HG03064 (cell line): ENCODE data around the gene AFF3.
A peak's percentile ranks its signal among the peaks of the same experiment; 100 is the strongest.

Experiments
- ATAC-seq: cut with Tn5 transposase; IDR thresholded peaks from one replicate; pipeline ENCODE4 v1.9.1; 2021; ENCODE audit warnings: low read depth; ENCODE audit not compliant: unreplicated experiment

AFF3 gene, protein sequence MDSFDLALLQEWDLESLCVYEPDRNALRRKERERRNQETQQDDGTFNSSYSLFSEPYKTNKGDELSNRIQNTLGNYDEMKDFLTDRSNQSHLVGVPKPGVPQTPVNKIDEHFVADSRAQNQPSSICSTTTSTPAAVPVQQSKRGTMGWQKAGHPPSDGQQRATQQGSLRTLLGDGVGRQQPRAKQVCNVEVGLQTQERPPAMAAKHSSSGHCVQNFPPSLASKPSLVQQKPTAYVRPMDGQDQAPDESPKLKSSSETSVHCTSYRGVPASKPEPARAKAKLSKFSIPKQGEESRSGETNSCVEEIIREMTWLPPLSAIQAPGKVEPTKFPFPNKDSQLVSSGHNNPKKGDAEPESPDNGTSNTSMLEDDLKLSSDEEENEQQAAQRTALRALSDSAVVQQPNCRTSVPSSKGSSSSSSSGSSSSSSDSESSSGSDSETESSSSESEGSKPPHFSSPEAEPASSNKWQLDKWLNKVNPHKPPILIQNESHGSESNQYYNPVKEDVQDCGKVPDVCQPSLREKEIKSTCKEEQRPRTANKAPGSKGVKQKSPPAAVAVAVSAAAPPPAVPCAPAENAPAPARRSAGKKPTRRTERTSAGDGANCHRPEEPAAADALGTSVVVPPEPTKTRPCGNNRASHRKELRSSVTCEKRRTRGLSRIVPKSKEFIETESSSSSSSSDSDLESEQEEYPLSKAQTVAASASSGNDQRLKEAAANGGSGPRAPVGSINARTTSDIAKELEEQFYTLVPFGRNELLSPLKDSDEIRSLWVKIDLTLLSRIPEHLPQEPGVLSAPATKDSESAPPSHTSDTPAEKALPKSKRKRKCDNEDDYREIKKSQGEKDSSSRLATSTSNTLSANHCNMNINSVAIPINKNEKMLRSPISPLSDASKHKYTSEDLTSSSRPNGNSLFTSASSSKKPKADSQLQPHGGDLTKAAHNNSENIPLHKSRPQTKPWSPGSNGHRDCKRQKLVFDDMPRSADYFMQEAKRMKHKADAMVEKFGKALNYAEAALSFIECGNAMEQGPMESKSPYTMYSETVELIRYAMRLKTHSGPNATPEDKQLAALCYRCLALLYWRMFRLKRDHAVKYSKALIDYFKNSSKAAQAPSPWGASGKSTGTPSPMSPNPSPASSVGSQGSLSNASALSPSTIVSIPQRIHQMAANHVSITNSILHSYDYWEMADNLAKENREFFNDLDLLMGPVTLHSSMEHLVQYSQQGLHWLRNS (N-terminal part only)

DNA sequence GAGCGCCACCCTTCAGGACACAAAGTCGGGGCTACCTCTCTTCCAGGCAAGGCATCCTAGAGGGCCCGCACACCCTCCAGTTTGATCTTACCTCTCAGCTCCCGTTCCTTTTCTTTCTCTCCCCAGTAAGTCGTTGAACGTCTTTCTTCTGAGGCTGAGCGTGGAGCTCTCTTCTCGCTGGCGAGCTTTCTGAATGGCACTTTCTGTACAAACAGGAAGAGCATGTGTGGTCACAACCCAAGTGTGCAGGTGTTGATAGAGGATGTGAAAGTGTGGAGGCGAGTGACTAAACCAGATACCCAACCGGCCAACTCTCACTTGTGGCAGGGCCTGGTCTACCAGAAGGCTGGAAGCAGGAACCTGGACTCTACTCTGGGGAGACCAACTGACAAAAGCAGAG lies at the start of gene AFF3:
AFF3 (minus strand) TSS at position 198 of the 400 bp plus-strand sequence. CDS start 38,136 bp downstream, outside the sequence.
- peak; percentile 92 for ATAC-seq

DNA sequence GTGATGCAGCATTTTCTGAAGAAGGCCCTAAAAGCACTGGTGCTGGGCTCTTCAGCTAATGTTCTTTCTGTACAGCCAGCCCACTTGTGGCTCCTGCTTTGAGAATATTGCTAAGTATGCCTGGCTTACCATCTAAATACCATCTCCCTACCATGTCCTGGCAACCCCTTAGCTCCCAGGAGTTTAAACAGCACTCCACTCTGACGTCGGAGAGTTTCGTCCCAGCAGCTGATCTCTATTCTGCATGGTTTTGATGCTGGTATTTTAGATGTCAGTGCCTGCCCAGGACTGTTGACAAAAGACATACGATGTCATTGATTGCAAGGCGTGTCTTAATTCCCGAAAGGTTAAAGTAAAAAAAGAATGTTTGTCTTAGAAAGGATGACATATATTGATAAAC lies 47.0 kb upstream of the AFF3 start:
- ATAC-seq, result no peak

DNA sequence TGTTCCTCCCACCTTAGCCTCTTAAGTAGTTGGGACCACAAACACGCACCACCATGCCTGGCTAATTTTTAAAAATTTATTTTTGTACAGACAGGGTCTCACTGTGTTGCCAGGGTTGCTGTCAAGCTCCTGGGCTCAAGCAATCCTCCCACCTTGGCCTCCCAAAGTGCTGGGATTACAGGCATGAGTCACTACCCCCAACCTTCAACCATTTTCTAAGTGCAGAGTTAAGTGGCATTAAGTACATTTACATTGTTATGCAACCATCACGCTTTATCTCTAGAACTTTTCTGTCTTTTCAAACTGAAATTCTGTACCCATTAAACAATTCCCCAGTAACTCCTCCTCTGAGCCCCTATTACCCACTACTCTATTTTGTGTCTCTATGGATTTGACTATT lies 45.9 kb upstream of the AFF3 start:
- ATAC-seq, result no peak

GRCh38 chr2:100186126-100186525 lies 43.7 kb upstream of the AFF3 start:
- ATAC-seq, result no peak

GRCh38 chr2:100185516-100185915 lies 43.1 kb upstream of the AFF3 start:
- ATAC-seq, result no peak

- no peak for ATAC-seq
These were observed 42.7 kb upstream of the AFF3 start for GRCh38 chr2:100185105-100185504.

GRCh38 chr2:100184055-100184737 lies 41.8 kb upstream of the AFF3 start:
- ATAC-seq, result no peak

- ATAC-seq, result no peak
These were observed 40.3 kb upstream of the AFF3 start for GRCh38 chr2:100182494-100183361.

GRCh38 chr2:100180503-100180902 lies 38.1 kb upstream of the AFF3 start:
- ATAC-seq, result no peak

- no peak for ATAC-seq
These were observed 37.4 kb upstream of the AFF3 start for GRCh38 chr2:100179806-100180205.

- no peak for ATAC-seq
These were observed 36.5 kb upstream of the AFF3 start for GRCh38 chr2:100178864-100179263.

DNA sequence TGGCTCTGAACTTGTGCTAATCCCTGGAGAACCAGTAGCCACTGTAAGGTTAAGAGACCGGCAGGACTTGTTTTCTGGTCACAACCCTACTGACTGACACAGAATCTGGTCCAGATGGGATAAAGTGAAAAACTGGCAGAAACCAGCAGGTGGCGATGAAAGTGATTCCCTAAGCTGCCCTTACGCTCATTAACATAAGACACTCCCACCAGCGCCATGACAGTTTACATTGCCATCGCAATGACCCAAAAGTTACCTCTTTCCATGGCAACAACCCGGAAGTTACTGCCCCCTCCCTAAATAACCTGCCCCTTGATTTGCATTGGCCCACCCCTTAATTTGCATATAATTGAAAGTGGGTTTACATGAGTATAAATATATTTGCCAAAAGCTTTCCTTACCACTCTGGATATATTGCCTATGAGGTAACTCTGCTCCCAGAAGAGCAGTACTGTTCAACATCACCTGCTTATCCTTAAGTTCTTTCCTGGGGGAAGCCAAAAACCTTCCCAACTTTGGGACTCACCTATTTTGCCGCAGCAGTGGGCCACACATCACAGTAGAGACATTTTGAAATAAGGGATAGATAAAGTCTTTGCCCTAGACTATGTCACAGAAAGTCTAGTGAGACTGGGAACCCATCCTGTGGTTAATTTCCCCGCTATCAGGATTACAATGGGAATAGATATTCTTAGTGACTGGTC lies 35.8 kb upstream of the AFF3 start:
- no peak for ATAC-seq

DNA sequence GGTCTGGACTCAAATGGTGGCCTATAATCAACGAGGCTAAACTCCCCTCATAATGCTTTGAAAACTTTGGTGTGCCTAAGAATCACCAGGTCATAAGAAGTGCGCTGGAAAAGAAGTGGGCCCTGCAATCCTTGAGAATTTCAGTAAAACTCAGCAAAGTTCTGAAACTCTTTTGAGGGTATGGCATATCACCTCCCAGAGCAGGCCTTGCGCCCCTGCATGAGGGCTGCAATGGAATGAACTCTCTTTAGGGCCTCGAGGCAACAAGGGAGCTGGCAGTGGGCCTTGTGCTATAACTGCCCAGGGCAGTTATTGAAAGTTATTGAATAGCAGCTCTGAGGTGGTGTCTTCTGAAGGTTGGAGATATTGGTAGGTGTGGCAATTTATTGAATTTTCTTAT lies 34.5 kb upstream of the AFF3 start:
- no peak for ATAC-seq

- no peak for ATAC-seq
These were observed 31.6 kb upstream of the AFF3 start for GRCh38 chr2:100174026-100174431.

DNA sequence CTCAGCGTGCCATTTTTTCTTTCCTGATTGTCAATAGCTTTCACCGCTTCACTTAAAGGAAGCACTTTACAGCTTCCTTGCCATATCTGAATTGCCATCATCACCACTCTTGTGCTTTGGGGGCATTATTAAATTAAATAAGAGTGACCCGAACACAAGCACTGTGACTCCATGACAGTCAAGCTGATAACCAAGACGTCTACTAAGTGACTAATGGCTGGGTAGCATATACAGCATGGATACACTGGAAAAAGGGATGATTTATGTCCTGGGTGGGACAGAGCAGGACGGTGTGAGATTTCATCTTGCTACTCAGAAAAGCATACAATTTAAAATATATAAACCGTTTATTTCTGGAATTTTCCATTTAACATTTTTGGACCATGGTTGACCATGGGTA lies 24.3 kb upstream of the AFF3 start:
- no peak for ATAC-seq

GRCh38 chr2:100163605-100164004 lies 21.2 kb upstream of the AFF3 start:
- no peak for ATAC-seq

DNA sequence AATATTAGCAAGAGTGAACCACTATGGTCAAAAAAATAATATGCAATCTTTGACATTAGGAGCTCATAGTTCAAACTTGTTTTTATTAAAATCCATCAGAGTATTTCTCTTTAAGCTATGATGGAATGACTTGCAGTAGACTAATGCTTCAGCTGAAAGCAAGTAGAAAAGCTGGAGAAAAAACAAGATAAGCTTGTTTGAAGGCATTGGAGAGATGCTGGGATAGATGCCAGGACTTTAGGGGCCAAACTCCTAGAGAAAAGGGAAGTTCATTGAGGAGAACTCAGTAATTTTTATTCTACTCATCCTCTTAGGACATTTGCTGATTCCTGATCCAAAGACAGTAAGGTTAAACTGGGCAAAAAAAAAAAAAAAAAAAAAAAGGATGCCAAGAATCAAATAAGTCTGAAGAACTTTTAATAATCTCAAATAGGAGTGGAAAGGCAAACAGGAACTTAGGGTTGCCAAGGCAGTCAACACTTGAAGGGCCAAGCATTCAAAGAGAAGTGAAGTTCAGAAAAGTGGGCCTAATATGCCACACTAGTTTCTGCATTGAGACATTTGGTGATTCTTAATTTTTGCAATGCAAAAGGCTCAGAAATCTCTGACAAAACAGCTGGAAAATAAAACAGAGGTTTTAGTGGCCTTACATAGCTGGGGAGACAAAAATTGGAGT lies 19.7 kb upstream of the AFF3 start:
- ATAC-seq, result no peak

DNA sequence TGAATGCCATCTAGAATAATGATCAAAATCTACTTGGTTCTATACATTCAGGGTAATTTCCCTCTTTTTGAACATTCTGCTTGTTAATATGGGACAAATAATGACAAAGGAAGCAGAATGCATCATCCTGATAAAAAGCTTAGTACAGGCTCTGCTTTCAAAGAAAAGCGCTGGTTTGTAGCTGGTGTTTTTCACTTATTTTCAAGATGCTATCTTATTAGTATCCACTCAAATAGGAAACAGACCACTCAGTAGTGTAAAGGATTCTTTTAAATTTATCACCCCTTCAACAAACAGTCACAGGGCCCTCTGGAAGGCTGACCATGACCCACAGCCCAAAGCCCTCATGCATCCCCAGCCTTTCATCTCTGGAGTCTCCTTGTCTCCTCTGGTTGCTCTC lies 18.0 kb upstream of the AFF3 start:
- no peak for ATAC-seq
